Measurements from ENCODE around the gene EYA2.

The EYA2 gene

GRCh38 chr20:47062226-47062890 is 167.7 kb downstream of the EYA2 start:
- no peak for DNase-seq (ENCODE audit: low read depth, low spot score)

- DNase-seq (ENCODE audit: low read depth, low spot score), result no peak
Observed at GRCh38 chr20:47063407-47063806, 168.8 kb downstream of the EYA2 start.

- DNase-seq (ENCODE audit: low read depth, low spot score), result no peak
Observed at GRCh38 chr20:47063808-47064207, 169.2 kb downstream of the EYA2 start.

- DNase-seq (ENCODE audit: low read depth, low spot score), result peak; percentile 71
Observed at GRCh38 chr20:47066484-47067270, 172.0 kb downstream of the EYA2 start.

GRCh38 chr20:47067776-47068175 is 173.1 kb downstream of the EYA2 start:
- no peak for DNase-seq (ENCODE audit: low read depth, low spot score)

- no peak for DNase-seq (ENCODE audit: low read depth, low spot score)
Observed at GRCh38 chr20:47070176-47070575, 175.5 kb downstream of the EYA2 start.

- DNase-seq (ENCODE audit: low read depth, low spot score), result no peak
Observed at GRCh38 chr20:47071646-47072185, 177.1 kb downstream of the EYA2 start.

GRCh38 chr20:47073766-47074475 is 179.3 kb downstream of the EYA2 start:
- no peak for DNase-seq (ENCODE audit: low read depth, low spot score)

GRCh38 chr20:47075263-47075662 is 180.6 kb downstream of the EYA2 start:
- no peak for DNase-seq (ENCODE audit: low read depth, low spot score)

GRCh38 chr20:47079047-47079446 is 184.4 kb downstream of the EYA2 start:
- DNase-seq (ENCODE audit: low read depth, low spot score), result no peak

GRCh38 chr20:47080365-47080764 is 185.7 kb downstream of the EYA2 start:
- no peak for DNase-seq (ENCODE audit: low read depth, low spot score)

- DNase-seq (ENCODE audit: low read depth, low spot score), result no peak
Observed at GRCh38 chr20:47086316-47086715, 191.7 kb downstream of the EYA2 start.

- DNase-seq (ENCODE audit: low read depth, low spot score), result no peak
Observed at GRCh38 chr20:47088335-47088734, 193.7 kb downstream of the EYA2 start.

GRCh38 chr20:47089151-47089550 is 194.5 kb downstream of the EYA2 start:
- no peak for DNase-seq (ENCODE audit: low read depth, low spot score)

GRCh38 chr20:47090835-47091234 is 196.2 kb downstream of the EYA2 start:
- no peak for DNase-seq (ENCODE audit: low read depth, low spot score)

GRCh38 chr20:47093320-47093966 is 198.8 kb downstream of the EYA2 start:
- no peak for DNase-seq (ENCODE audit: low read depth, low spot score)

GRCh38 chr20:47095690-47096089 is 201.0 kb downstream of the EYA2 start:
- no peak for DNase-seq (ENCODE audit: low read depth, low spot score)

- no peak for DNase-seq (ENCODE audit: low read depth, low spot score)
Observed at GRCh38 chr20:47097691-47098622, 203.3 kb downstream of the EYA2 start.

GRCh38 chr20:47099093-47099492 is 204.4 kb downstream of the EYA2 start:
- DNase-seq (ENCODE audit: low read depth, low spot score), result no peak

GRCh38 chr20:47099825-47100441 is 205.3 kb downstream of the EYA2 start:
- no peak for DNase-seq (ENCODE audit: low read depth, low spot score)
